ENCODE data around the gene CST7.

The CST7 gene

DNA sequence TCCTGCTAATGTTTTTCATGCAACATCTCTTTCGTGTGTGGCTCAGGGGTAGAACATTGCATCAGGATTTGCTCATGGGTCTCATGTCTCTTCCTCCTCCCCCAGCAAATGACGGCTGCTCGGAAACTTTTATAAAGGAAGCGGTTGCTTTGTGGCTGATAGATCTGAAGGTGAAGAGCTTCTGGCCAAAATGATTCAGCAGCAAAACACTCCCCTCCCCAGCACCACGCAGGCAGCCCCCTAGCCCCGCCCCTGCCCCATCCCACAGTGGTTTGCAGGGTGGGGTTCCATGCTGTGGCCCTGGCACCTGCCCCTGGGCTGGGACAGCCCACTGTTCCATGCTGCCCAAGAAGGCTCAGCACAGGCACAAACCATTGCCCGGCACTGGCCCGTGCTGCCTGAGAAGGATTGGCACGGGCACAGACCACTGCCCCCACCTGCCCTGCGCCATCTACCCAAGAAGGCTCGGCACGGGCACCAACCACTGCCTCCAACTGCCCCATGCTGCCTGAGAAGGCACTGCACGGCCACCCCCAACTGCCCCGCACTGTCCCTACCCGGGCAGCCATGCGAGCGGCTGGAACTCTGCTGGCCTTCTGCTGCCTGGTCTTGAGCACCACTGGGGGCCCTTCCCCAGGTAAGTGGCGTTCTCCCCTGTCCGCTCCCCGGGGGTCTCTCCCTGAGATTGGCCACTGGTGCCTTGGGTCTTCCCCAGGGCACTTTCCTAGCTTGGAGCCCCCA lies at the start of gene CST7:
CST7 (plus strand) TSS at position 331 of the 741 bp plus-strand sequence; CDS start at position 568, 237 bp downstream.
- H3K27me3 Mint-ChIP-seq (ENCODE audit: low read depth, poor library complexity), result peaks cover 19% of the 10 kb centered on the region
- no peak for DNase-seq
- H3K27ac Mint-ChIP-seq, result no peak within 1 kb of the TSS
- no peaks in the 10 kb centered on the region for H3K4me1 Mint-ChIP-seq
- TF ChIP-seq CTCF (IDR thresholded peaks at IDR 0.05), result no peak
- no peak within 1 kb of the TSS for H3K4me3 Mint-ChIP-seq
- H3K36me3 Mint-ChIP-seq (ENCODE audit: low read depth), result no peaks in the 10 kb centered on the region
- H3K9me3 Mint-ChIP-seq, result peaks cover 41% of the 10 kb centered on the region

DNA sequence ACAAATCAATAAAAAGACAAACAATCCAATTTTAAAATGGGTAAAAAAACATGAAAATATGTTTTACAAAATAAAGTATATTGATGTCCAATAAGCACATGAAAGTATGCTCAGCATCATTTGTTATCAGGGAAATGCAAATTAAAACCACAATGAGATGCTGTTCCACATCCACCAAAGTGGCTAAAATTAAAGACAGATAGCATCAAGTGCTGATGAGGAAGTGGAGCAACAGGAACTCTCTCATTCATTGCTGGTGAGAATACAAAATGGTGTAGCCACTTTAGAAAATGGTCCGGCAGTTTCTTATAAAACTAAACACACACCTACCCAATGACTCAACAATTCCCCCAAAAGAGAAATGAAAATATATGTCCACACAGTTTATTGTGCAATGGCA lies 42.3 kb upstream of the CST7 start:
- H3K36me3 Mint-ChIP-seq (ENCODE audit: low read depth), result no peaks in the 10 kb centered on the region
- no peak overlapping the region for H3K27ac Mint-ChIP-seq
- peaks cover 15% of the 10 kb centered on the region for H3K27me3 Mint-ChIP-seq (ENCODE audit: low read depth, poor library complexity)
- no peak for TF ChIP-seq CTCF (IDR thresholded peaks at IDR 0.05)
- no peaks in the 10 kb centered on the region for H3K4me1 Mint-ChIP-seq
- H3K4me3 Mint-ChIP-seq, result no peak overlapping the region
- peaks cover 41% of the 10 kb centered on the region for H3K9me3 Mint-ChIP-seq
- no peak for DNase-seq

- no peak for DNase-seq
- Mint-ChIP-seq H3K36me3 (ENCODE audit: low read depth) (no peaks in the 10 kb centered on the region), H3K27ac (no peak overlapping the region), H3K4me1 (no peaks in the 10 kb centered on the region), H3K4me3 (no peak overlapping the region), H3K27me3 (ENCODE audit: low read depth, poor library complexity) (peaks cover 18% of the 10 kb centered on the region), H3K9me3 (peaks cover 34% of the 10 kb centered on the region)
- no peak for TF ChIP-seq CTCF (IDR thresholded peaks at IDR 0.05)
Measured at GRCh38 chr20:24908642-24909041, 40.4 kb upstream of the CST7 start.

DNA sequence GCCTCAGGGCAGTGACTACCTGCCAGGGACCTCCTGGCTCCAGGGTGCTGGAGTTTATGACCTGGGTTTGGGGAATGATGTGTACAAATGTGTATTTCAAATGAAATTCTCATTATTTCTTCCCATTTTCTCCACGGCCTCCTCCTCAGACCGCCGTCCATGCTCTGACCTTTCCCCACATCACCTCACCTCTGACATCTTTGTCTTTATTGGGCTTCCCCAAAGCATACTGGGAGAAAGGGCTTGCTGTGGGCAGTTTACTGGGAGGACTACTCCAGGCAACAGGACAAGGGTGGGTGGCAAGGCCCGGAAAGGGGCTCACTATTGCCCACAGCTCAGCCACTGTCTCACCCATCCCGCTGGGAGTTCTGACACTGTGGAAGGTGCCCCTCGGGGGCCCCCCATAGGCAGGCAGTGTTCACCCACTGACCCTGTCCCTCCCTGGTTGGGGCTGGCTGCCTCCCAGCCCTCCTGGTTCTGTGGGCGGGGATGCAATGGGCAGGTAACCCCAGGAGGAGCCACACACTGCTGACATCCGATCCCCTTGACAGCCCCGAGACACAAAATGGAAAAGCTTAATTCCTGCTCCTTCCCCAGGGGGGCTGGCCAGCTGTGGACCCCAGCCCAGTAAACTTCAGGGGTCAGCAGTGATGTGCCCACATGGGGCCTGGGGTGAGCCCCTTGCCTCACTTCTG lies 39.8 kb upstream of the CST7 start:
- Mint-ChIP-seq H3K9me3 (peaks cover 34% of the 10 kb centered on the region), H3K27me3 (ENCODE audit: low read depth, poor library complexity) (peaks cover 18% of the 10 kb centered on the region), H3K36me3 (ENCODE audit: low read depth) (no peaks in the 10 kb centered on the region), H3K4me3 (no peak overlapping the region), H3K4me1 (no peaks in the 10 kb centered on the region), H3K27ac (no peak overlapping the region)
- DNase-seq, result no peak
- no peak for TF ChIP-seq CTCF (IDR thresholded peaks at IDR 0.05)

- Mint-ChIP-seq H3K9me3 (peaks cover 34% of the 10 kb centered on the region), H3K4me1 (no peaks in the 10 kb centered on the region), H3K27me3 (ENCODE audit: low read depth, poor library complexity) (peaks cover 19% of the 10 kb centered on the region), H3K4me3 (no peak overlapping the region), H3K27ac (no peak overlapping the region), H3K36me3 (ENCODE audit: low read depth) (no peaks in the 10 kb centered on the region)
- no peak for TF ChIP-seq CTCF (IDR thresholded peaks at IDR 0.05)
- no peak for DNase-seq
Measured at GRCh38 chr20:24909861-24910260, 39.2 kb upstream of the CST7 start.
